ENCODE results near the gene SUPT20H. TPM values are rescaled to one million over a fixed set of nuclear protein-coding genes. Genes with fewer than 3 reads are reported as not detected.

The SUPT20H gene
- total and polyA plus RNA-seq, 2 of the 13 experiments (the other 11 are each of a cell fraction or from before 2014, with no cell fraction given) = 35.0 to 63.6 TPM

DNA sequence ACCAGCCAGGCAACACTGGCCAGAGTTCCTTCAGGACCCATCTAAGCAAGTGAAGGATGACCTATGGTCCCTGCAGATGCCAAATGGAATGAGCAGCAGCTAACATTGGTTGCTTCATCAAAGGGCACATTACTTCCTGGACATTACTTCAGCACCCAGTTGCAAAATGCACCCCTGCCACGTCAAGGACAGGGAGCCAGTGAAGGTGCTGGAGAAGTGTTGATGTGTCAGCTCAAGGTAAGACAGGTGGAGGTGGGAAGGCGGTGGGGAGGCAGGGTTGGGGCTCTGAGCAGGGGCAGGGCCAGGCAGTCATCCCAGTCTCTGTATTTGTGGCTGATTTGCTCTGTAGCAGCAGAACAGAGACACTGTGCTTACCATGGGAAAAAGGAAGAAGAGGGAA is 31.4 kb upstream of the SUPT20H start:
- intact Hi-C loops (cut with micrococcal nuclease; ENCODE audit: unreplicated experiment) (no loop called here), in situ Hi-C loops (cut with HindIII; ENCODE audit: extremely low pct_ligation_motif_present, low pct_unique_long_range_greater_than_20kb) (no loop called here)
- ChIA-PET CTCF (ENCODE audit: low intra/inter-chr PET ratio, low total read pairs) (no interaction called here), POLR2A (no interaction called here)
- Histone ChIP-seq H4K20me1 (ENCODE audit: insufficient read depth, low read length) (no peaks in the 10 kb centered on the region), H3K36me3 (replicated peaks in 1 of 2; ENCODE audit: control insufficient read depth in 1 of 2, insufficient read depth in 2 of 2, low read length in 2 of 2) (no peaks in the 10 kb centered on the region), H3K9ac (ENCODE audit: insufficient read depth, low read depth, low read length) (no peak overlapping the region), H3K27me3 (ENCODE audit: control insufficient read depth in 1 of 2, insufficient read depth in 2 of 2, low read length in 2 of 2) (peaks cover 0 to 8% of the 10 kb centered on the region in 2 experiments; a peak in 1 of 5 replicates), H3K79me2 (ENCODE audit: insufficient read depth, low read length) (no peaks in the 10 kb centered on the region), H3K27ac (ENCODE audit: extremely low read length, insufficient read depth, low read length) (no peak overlapping the region), H3K4me1 (ENCODE audit: insufficient read depth, low read length) (no peaks in the 10 kb centered on the region), H3K9me3 (ENCODE audit: low read length) (no peaks in the 10 kb centered on the region), H3K4me3 (replicated peaks in 1 of 3; ENCODE audit: insufficient read depth in 1 of 3, low read depth in 2 of 3, low read length in 3 of 3) (no peak overlapping the region), H2AFZ (ENCODE audit: low read length) (no peak overlapping the region), H3K4me2 (ENCODE audit: low read depth, low read length) (no peak overlapping the region)
- 5% methylated on average over 2 of the region's 2 CpGs for WGBS (ENCODE audit: low lambda C conversion rate)
- DNase-seq (ENCODE audit: low spot score) (no peak), ATAC-seq (peak; percentile 47; the same call in 2 of the 3 replicates), FAIRE-seq (no peak)
- BruUV-seq (replicated peaks) = no TSS peak
- TF ChIP-seq FLYWCH1 (CRISPR knock-in tag; IDR thresholded peaks at IDR 0.05) (no peak), CEBPB (IDR thresholded peaks at IDR 0.05; ENCODE audit: borderline replicate concordance, low read depth, low read length) (0 out of 2 replicates have a peak, but pooled peaks have one; percentile 17)

DNA sequence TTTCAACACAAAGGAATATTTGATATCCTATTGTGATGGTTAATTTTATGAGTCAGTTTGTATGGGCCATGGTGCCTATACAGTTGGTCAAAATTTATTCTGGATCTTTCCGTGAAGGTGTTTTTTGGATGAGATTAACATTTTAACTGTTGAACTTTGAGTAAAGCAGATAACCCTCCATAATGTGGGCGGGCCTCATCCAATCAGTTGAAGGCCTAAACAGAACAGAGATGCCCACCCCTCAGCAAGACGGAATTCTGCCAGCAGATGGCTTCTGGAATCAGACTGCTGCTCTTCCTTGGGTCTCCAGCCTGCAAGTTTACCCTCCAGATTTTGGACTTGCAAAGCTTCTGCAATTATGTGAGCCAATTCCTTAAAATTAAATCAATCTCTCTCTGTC is 30.0 kb upstream of the SUPT20H start:
- 43% methylated on average over 3 of the region's 3 CpGs for WGBS (ENCODE audit: low lambda C conversion rate)
- TF ChIP-seq POLR2A (IDR thresholded peaks at IDR 0.05; ENCODE audit: insufficient read depth in 1 of 2, low read depth in 2 of 2, low read length in 2 of 2) = no peak
- no peak for TF ChIP-seq MBD4 (IDR thresholded peaks at IDR 0.05; ENCODE audit: borderline replicate concordance, low read length)
- no peak for TF ChIP-seq FOXM1 (CRISPR knock-in tag; IDR thresholded peaks at IDR 0.05)
- TF ChIP-seq, protein P1, sequence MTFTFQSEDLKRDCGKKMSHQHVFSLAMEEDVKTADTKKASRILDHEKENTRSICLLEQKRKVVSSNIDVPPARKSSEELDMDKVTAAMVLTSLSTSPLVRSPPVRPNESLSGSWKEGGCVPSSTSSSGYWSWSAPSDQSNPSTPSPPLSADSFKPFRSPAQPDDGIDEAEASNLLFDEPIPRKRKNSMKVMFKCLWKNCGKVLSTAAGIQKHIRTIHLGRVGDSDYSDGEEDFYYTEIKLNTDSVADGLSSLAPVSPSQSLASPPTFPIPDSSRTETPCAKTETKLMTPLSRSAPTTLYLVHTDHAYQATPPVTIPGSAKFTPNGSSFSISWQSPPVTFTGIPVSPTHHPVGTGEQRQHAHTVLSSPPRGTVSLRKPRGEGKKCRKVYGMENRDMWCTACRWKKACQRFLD (CRISPR knock-in tag; IDR thresholded peaks at IDR 0.05; ENCODE audit: borderline replicate concordance) = no peak
- TF ChIP-seq DR1 (CRISPR knock-in tag; IDR thresholded peaks at IDR 0.05) = no peak
- no peak for TF ChIP-seq ZSCAN30 (CRISPR knock-in tag; IDR thresholded peaks at IDR 0.05)
- CTCF ChIA-PET (ENCODE audit: low intra/inter-chr PET ratio, low total read pairs) = no interaction called here

More for the DNA sequence above, 30.0 kb upstream of the SUPT20H start:
- Histone ChIP-seq H3K9ac (ENCODE audit: insufficient read depth, low read depth, low read length) (no peak overlapping the region), H3K9me3 (ENCODE audit: low read length) (no peaks in the 10 kb centered on the region), H3K79me2 (ENCODE audit: insufficient read depth, low read length) (no peaks in the 10 kb centered on the region), H3K27ac (ENCODE audit: extremely low read length, insufficient read depth, low read length) (no peak overlapping the region), H3K4me1 (ENCODE audit: insufficient read depth, low read length) (no peaks in the 10 kb centered on the region), H3K4me2 (ENCODE audit: low read depth, low read length) (no peak overlapping the region), H3K4me3 (replicated peaks in 1 of 3; ENCODE audit: insufficient read depth in 1 of 3, low read depth in 2 of 3, low read length in 3 of 3) (no peak overlapping the region), H3K27me3 (ENCODE audit: control insufficient read depth in 1 of 2, insufficient read depth in 2 of 2, low read length in 2 of 2) (peaks cover 0 to 8% of the 10 kb centered on the region in 2 experiments; a peak in 1 of 5 replicates), H2AFZ (ENCODE audit: low read length) (no peak overlapping the region), H4K20me1 (ENCODE audit: insufficient read depth, low read length) (no peaks in the 10 kb centered on the region), H3K36me3 (replicated peaks in 1 of 2; ENCODE audit: control insufficient read depth in 1 of 2, insufficient read depth in 2 of 2, low read length in 2 of 2) (no peaks in the 10 kb centered on the region)
- DNase-seq (ENCODE audit: low spot score) = no peak
- POLR2A ChIA-PET = no interaction called here
- no peak for FAIRE-seq
- no TSS peak for BruUV-seq (replicated peaks)
- in situ Hi-C loops (cut with HindIII; ENCODE audit: extremely low pct_ligation_motif_present, low pct_unique_long_range_greater_than_20kb) (no loop called here), intact Hi-C loops (cut with micrococcal nuclease; ENCODE audit: unreplicated experiment) (no loop called here)
- ATAC-seq = no peak
